SK-N-SH treated with all-trans-retinoic acid at 6 μM for 48 hours (cell line): Measurements from ENCODE around the gene ANXA11.

Experiments used
- ATAC-seq: fragments of 200-7000 bp; cut with Tn5 transposase; 3 replicates; pipeline ENCODE4 v1.9.1; 2020; ENCODE audit warnings: mild to moderate bottlenecking, moderate library complexity
- ARNTL ChIP-seq: fragments of 450-650 bp; formaldehyde crosslinking; IDR thresholded peaks from 2 replicates; pipeline ENCODE4 v1.5.0; 2020; ENCODE audit warnings: low read depth, mild to moderate bottlenecking, moderate library complexity, borderline replicate concordance
- BACH2 ChIP-seq: fragments of 250-450 bp; sonication (Bioruptor Pico); IDR thresholded peaks from 2 replicates; pipeline ENCODE4 v1.9.0; 2021; ENCODE audit warnings: mild to moderate bottlenecking, borderline replicate concordance
- CSDC2 ChIP-seq: fragments of 250-450 bp; sonication (Bioruptor Pico); IDR thresholded peaks from 2 replicates; pipeline ENCODE4 v1.5.0; 2020; ENCODE audit warnings: mild to moderate bottlenecking, moderate library complexity
- ESRRG ChIP-seq: fragments of 250-450 bp; sonication (Bioruptor Pico); IDR thresholded peaks from 2 replicates; pipeline ENCODE4 v1.6.1; 2021; ENCODE audit warnings: mild to moderate bottlenecking
- GLIS3 ChIP-seq: fragments of 250-450 bp; sonication (Bioruptor Pico); IDR thresholded peaks from 2 replicates; pipeline ENCODE4 v1.5.0; 2020; ENCODE audit warnings: mild to moderate bottlenecking, moderate library complexity
- ISL1 ChIP-seq: fragments of 250-450 bp; sonication (Bioruptor Pico); IDR thresholded peaks from 2 replicates; pipeline ENCODE4 v2.1.2; 2022; ENCODE audit warnings: mild to moderate bottlenecking, moderate library complexity
- OSR1 ChIP-seq: fragments of 250-450 bp; sonication (Bioruptor Pico); IDR thresholded peaks from 2 replicates; pipeline ENCODE4 v1.8.0; 2022; ENCODE audit warnings: moderate library complexity, mild to moderate bottlenecking, inconsistent platforms
- PPARA ChIP-seq: fragments of 250-450 bp; sonication (Bioruptor Pico); IDR thresholded peaks from 2 replicates; pipeline ENCODE4 v1.5.0; 2020; ENCODE audit warnings: mild to moderate bottlenecking, borderline replicate concordance
- RARB ChIP-seq: fragments of 250-450 bp; sonication (Bioruptor Pico); IDR thresholded peaks from 2 replicates; pipeline ENCODE4 v1.8.0; 2021; ENCODE audit warnings: mild to moderate bottlenecking, moderate library complexity
- SNAI2 ChIP-seq: fragments of 250-450 bp; sonication (Bioruptor Pico); IDR thresholded peaks from 2 replicates; pipeline ENCODE4 v1.5.0; 2020; ENCODE audit warnings: mild to moderate bottlenecking, moderate library complexity
- TCF4 ChIP-seq: fragments of 250-450 bp; sonication (Bioruptor Pico); IDR thresholded peaks from 2 replicates; pipeline ENCODE4 v1.8.0; 2021; ENCODE audit warnings: mild to moderate bottlenecking, moderate library complexity, borderline replicate concordance
- ZC3H10 ChIP-seq: fragments of 250-450 bp; sonication (Bioruptor Pico); IDR thresholded peaks from 2 replicates; pipeline ENCODE4 v1.5.1; 2021; ENCODE audit warnings: mild to moderate bottlenecking, moderate library complexity
- ZFP3 ChIP-seq: fragments of 250-450 bp; sonication (Bioruptor Pico); IDR thresholded peaks from 2 replicates; pipeline ENCODE4 v1.5.0; 2020; ENCODE audit warnings: mild to moderate bottlenecking, moderate library complexity
- ZFP30 ChIP-seq: fragments of 450-650 bp; formaldehyde crosslinking; IDR thresholded peaks from 2 replicates; pipeline ENCODE4 v1.5.0; 2022; ENCODE audit warnings: mild to moderate bottlenecking, moderate library complexity
- ZNF565 ChIP-seq: fragments of 450-650 bp; formaldehyde crosslinking; conservative IDR thresholded peaks from 2 replicates; pipeline ENCODE4 v1.5.0; 2020; ENCODE audit warnings: low read depth, mild to moderate bottlenecking, moderate library complexity
- ZNF70 ChIP-seq: fragments of 450-650 bp; formaldehyde crosslinking; IDR thresholded peaks from 2 replicates; pipeline ENCODE4 v1.5.0; 2020; ENCODE audit warnings: mild to moderate bottlenecking, moderate library complexity
- ZNF8 ChIP-seq: fragments of 450-650 bp; formaldehyde crosslinking; IDR thresholded peaks from 2 replicates; pipeline ENCODE4 v1.5.0; 2020; ENCODE audit warnings: mild to moderate bottlenecking, moderate library complexity
- TF ChIP-seq, protein P1 (sequence below): fragments of 250-450 bp; sonication (Bioruptor Pico); IDR thresholded peaks from 2 replicates; pipeline ENCODE4 v1.8.0; 2021; ENCODE audit warnings: low read depth, mild to moderate bottlenecking, moderate library complexity, borderline replicate concordance
- TF ChIP-seq, protein P2 (sequence below): fragments of 250-450 bp; sonication (Bioruptor Pico); IDR thresholded peaks from 2 replicates; pipeline ENCODE4 v1.5.1; 2021; ENCODE audit warnings: mild to moderate bottlenecking, moderate library complexity
- TF ChIP-seq, protein P3 (sequence below): fragments of 250-450 bp; sonication (Bioruptor Pico); IDR thresholded peaks from 2 replicates; pipeline ENCODE4 v1.5.1; 2020; ENCODE audit warnings: low read depth, mild to moderate bottlenecking, moderate library complexity
- TF ChIP-seq, protein P4 (sequence below): fragments of 250-450 bp; sonication (Bioruptor Pico); IDR thresholded peaks from 2 replicates; pipeline ENCODE4 v1.5.0; 2020; ENCODE audit warnings: mild to moderate bottlenecking, moderate library complexity

Gene ANXA11

DNA sequence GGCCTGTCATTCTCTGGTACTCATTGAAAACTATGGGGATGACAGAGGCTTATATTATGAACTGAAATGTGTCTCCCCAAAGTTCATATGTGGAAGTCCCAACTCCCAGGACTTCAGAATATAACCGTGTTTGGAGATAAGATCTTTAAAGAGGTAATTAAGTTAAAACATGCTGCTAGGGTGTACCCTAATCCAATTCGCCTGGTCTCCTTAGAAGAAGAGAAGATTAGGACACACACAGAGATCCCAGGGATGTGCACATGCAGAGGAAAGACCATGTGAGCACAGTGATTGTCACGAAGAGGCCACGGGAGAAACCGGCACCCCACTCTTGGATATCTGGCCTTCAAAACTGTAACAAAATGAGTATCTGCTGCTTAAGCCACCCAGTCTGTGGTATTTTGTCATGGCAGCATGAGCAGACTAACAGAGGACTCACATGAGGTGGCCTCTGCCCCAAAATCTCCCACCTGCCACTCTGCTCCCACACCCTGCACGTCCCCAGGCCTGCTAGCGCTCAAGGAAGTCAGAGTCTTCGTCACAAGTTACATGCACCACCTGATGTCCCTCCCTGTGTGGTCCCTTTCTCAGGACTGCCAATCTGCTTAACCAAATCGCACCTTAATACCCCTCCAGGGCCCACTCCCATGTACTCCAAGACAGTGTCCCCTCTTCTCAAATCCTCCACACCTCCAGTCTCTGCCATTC, 46.0 kb downstream of the ANXA11 start:
- 0 out of 3 replicates have a peak, but pooled peaks have one; percentile 0 for ATAC-seq
- no peak for TF ChIP-seq ZC3H10
- TF ChIP-seq GLIS3 (CRISPR knock-in tag) = no peak
- no peak for TF ChIP-seq ISL1 (CRISPR knock-in tag)
- TF ChIP-seq CSDC2 (CRISPR knock-in tag) = no peak
- no peak for TF ChIP-seq ZNF8
- TF ChIP-seq ARNTL (CRISPR knock-in tag) = no peak
- TF ChIP-seq ESRRG (CRISPR knock-in tag) = no peak
- TF ChIP-seq ZNF565 (CRISPR knock-in tag) = no peak
- TF ChIP-seq ZNF70 (CRISPR knock-in tag) = no peak
- no peak for TF ChIP-seq ZFP3 (CRISPR knock-in tag)
- TF ChIP-seq BACH2 (CRISPR knock-in tag) = no peak
- no peak for TF ChIP-seq PPARA (CRISPR knock-in tag)
- no peak for TF ChIP-seq SNAI2 (CRISPR knock-in tag)
- TF ChIP-seq, all 23 proteins: peak for 0

DNA sequence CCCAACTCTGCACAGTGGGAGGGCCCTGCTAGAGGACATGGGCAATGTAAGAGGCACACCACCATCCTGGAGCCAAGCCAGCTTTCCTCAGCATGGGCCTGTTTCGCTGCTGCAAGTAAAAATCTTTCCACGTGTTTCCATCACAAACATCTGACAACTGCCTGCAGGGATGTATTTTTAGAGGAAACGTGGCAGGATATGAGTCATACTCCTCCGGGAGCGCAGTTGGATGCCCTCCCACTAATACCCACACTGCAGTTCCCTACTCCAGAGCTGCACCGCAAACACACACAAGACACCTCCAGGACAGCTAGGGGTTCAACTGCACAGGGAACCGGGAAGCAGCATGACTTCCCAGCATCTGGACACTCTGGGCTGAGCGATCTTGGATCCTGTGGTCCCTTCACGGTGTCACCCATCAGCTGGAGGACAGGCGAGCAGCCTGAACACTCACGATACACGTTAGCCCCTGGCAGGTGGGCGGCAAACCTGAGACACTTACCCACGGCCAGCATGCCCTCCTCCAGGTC, 46.7 kb downstream of the ANXA11 start:
- peak; percentile 86 for ATAC-seq
- TF ChIP-seq ZFP30 (CRISPR knock-in tag) = no peak
- TF ChIP-seq ZNF70 (CRISPR knock-in tag) = peak; percentile 41; the same call in 1 of the 2 replicates
- TF ChIP-seq, protein P1, sequence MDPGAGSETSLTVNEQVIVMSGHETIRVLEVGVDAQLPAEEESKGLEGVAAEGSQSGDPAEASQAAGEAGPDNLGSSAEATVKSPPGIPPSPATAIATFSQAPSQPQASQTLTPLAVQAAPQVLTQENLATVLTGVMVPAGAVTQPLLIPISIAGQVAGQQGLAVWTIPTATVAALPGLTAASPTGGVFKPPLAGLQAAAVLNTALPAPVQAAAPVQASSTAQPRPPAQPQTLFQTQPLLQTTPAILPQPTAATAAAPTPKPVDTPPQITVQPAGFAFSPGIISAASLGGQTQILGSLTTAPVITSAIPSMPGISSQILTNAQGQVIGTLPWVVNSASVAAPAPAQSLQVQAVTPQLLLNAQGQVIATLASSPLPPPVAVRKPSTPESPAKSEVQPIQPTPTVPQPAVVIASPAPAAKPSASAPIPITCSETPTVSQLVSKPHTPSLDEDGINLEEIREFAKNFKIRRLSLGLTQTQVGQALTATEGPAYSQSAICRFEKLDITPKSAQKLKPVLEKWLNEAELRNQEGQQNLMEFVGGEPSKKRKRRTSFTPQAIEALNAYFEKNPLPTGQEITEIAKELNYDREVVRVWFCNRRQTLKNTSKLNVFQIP = no peak
- TF ChIP-seq, protein P2, sequence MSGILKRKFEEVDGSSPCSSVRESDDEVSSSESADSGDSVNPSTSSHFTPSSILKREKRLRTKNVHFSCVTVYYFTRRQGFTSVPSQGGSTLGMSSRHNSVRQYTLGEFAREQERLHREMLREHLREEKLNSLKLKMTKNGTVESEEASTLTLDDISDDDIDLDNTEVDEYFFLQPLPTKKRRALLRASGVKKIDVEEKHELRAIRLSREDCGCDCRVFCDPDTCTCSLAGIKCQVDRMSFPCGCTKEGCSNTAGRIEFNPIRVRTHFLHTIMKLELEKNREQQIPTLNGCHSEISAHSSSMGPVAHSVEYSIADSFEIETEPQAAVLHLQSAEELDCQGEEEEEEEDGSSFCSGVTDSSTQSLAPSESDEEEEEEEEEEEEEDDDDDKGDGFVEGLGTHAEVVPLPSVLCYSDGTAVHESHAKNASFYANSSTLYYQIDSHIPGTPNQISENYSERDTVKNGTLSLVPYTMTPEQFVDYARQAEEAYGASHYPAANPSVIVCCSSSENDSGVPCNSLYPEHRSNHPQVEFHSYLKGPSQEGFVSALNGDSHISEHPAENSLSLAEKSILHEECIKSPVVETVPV (CRISPR knock-in tag) = no peak
- TF ChIP-seq, protein P3, sequence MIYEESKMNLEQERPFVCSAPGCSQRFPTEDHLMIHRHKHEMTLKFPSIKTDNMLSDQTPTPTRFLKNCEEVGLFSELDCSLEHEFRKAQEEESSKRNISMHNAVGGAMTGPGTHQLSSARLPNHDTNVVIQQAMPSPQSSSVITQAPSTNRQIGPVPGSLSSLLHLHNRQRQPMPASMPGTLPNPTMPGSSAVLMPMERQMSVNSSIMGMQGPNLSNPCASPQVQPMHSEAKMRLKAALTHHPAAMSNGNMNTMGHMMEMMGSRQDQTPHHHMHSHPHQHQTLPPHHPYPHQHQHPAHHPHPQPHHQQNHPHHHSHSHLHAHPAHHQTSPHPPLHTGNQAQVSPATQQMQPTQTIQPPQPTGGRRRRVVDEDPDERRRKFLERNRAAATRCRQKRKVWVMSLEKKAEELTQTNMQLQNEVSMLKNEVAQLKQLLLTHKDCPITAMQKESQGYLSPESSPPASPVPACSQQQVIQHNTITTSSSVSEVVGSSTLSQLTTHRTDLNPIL (CRISPR knock-in tag) = no peak
- no peak for TF ChIP-seq OSR1
- TF ChIP-seq ZC3H10 = no peak

DNA sequence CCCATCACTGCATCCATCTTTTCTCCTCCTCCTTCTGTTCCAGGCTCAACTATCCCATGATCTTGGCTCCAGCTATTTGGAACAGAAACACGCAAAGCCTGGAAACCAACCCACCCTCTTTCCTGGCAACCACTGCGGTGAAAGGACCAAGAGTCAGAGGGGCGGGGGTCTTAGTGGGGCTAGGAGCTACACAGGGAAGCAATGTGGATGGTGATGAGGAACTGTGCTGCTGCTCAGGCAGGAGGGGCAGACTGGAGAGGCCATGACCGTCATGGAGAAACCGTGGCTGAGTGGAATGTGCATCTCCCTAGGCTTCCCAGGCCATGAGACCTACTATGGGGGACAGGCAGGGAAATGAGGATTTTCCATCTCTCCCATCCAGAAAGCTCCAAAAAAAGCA, 47.2 kb downstream of the ANXA11 start:
- no peak for ATAC-seq
- TF ChIP-seq, protein P3 (CRISPR knock-in tag) = no peak
- no peak for TF ChIP-seq OSR1
- no peak for TF ChIP-seq BACH2 (CRISPR knock-in tag)
- no peak for TF ChIP-seq RARB (CRISPR knock-in tag)
- TF ChIP-seq TCF4 (CRISPR knock-in tag) = no peak

DNA sequence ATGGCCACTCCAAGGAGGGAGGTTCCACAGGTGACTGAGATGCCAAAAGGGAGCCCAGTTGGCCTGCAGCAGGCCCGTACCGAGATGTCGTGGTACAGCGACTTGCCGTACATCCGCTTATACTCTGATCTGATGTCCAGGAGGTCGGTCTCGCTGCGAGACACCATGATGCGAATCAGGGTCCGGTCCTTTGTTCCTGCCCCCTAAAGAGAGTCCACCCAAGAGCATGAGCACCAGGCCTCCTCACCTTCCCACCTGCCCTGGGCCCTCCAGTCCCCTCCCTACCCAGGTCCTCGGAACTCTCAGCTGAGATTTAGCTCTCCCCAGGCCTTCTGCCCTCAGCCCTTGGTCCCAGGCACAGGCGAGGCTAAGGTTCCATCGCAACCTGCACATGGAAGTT, 47.8 kb downstream of the ANXA11 start:
- ATAC-seq = no peak
- TF ChIP-seq, protein P3 (CRISPR knock-in tag) = no peak
- TF ChIP-seq BACH2 (CRISPR knock-in tag) = no peak
- no peak for TF ChIP-seq ZNF8
- TF ChIP-seq, protein P1 = no peak
- TF ChIP-seq, protein P2 (CRISPR knock-in tag) = no peak
- TF ChIP-seq ZC3H10 = no peak
- TF ChIP-seq, protein P4, sequence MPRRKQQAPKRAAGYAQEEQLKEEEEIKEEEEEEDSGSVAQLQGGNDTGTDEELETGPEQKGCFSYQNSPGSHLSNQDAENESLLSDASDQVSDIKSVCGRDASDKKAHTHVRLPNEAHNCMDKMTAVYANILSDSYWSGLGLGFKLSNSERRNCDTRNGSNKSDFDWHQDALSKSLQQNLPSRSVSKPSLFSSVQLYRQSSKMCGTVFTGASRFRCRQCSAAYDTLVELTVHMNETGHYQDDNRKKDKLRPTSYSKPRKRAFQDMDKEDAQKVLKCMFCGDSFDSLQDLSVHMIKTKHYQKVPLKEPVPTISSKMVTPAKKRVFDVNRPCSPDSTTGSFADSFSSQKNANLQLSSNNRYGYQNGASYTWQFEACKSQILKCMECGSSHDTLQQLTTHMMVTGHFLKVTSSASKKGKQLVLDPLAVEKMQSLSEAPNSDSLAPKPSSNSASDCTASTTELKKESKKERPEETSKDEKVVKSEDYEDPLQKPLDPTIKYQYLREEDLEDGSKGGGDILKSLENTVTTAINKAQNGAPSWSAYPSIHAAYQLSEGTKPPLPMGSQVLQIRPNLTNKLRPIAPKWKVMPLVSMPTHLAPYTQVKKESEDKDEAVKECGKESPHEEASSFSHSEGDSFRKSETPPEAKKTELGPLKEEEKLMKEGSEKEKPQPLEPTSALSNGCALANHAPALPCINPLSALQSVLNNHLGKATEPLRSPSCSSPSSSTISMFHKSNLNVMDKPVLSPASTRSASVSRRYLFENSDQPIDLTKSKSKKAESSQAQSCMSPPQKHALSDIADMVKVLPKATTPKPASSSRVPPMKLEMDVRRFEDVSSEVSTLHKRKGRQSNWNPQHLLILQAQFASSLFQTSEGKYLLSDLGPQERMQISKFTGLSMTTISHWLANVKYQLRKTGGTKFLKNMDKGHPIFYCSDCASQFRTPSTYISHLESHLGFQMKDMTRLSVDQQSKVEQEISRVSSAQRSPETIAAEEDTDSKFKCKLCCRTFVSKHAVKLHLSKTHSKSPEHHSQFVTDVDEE (CRISPR knock-in tag) = no peak
- TF ChIP-seq GLIS3 (CRISPR knock-in tag) = no peak
- TF ChIP-seq OSR1 = no peak
- TF ChIP-seq ZFP30 (CRISPR knock-in tag) = no peak
- no peak for TF ChIP-seq RARB (CRISPR knock-in tag)
- TF ChIP-seq ZFP3 (CRISPR knock-in tag) = no peak
- TF ChIP-seq SNAI2 (CRISPR knock-in tag) = no peak
- TF ChIP-seq ZNF70 (CRISPR knock-in tag) = no peak
